HG03280 (cell line): ENCODE data around the gene SEL1L3.
A peak's percentile ranks its signal among the peaks of the same experiment; 100 is the strongest.

Source experiments
- ATAC-seq: cut with Tn5 transposase; IDR thresholded peaks from one replicate; pipeline ENCODE4 v1.9.1; 2021; ENCODE audit warnings: mild to moderate bottlenecking, moderate library complexity; ENCODE audit not compliant: unreplicated experiment

The SEL1L3 gene

GRCh38 chr4:25857403-25857802 is 5.4 kb downstream of the SEL1L3 start:
- no peak for ATAC-seq

- no peak for ATAC-seq
These were observed 6.0 kb downstream of the SEL1L3 start for GRCh38 chr4:25856756-25857155.

GRCh38 chr4:25852103-25852502 is 10.7 kb downstream of the SEL1L3 start:
- ATAC-seq, result no peak

GRCh38 chr4:25847329-25847728 is 15.5 kb downstream of the SEL1L3 start:
- ATAC-seq, result no peak

GRCh38 chr4:25845841-25846653 is 16.7 kb downstream of the SEL1L3 start:
- ATAC-seq, result no peak

- ATAC-seq, result no peak
These were observed 17.7 kb downstream of the SEL1L3 start for GRCh38 chr4:25844961-25845712.

- ATAC-seq, result no peak
These were observed 19.3 kb downstream of the SEL1L3 start for GRCh38 chr4:25843340-25844097.

GRCh38 chr4:25842229-25842845 is 20.5 kb downstream of the SEL1L3 start:
- peak; percentile 58 for ATAC-seq

GRCh38 chr4:25839687-25840086 is 23.1 kb downstream of the SEL1L3 start:
- ATAC-seq, result no peak

- ATAC-seq, result no peak
These were observed 23.6 kb downstream of the SEL1L3 start for GRCh38 chr4:25839233-25839632.

- no peak for ATAC-seq
These were observed 24.3 kb downstream of the SEL1L3 start for GRCh38 chr4:25838526-25838925.

GRCh38 chr4:25837107-25837506 is 25.7 kb downstream of the SEL1L3 start:
- ATAC-seq, result no peak

- no peak for ATAC-seq
These were observed 27.4 kb downstream of the SEL1L3 start for GRCh38 chr4:25835384-25835783.

- no peak for ATAC-seq
These were observed 28.2 kb downstream of the SEL1L3 start for GRCh38 chr4:25834411-25835107.

GRCh38 chr4:25830548-25830947 is 32.2 kb downstream of the SEL1L3 start:
- ATAC-seq, result no peak

- no peak for ATAC-seq
These were observed 34.9 kb downstream of the SEL1L3 start for GRCh38 chr4:25827897-25828296.

GRCh38 chr4:25827373-25827772 is 35.4 kb downstream of the SEL1L3 start:
- ATAC-seq, result no peak

- ATAC-seq, result no peak
These were observed 36.6 kb downstream of the SEL1L3 start for GRCh38 chr4:25826074-25826752.

GRCh38 chr4:25823632-25824031 is 39.2 kb downstream of the SEL1L3 start:
- no peak for ATAC-seq

- no peak for ATAC-seq
These were observed 40.9 kb downstream of the SEL1L3 start for GRCh38 chr4:25821899-25822298.
